ENCODE results near the gene EEA1.
"Not testable (repeated sequence)": the region's sequence is repeated elsewhere in the genome, so short reads cannot be mapped to it uniquely, and the experiment has no call there.

GRCh38 chr12:92794356-92794755 is 134.7 kb downstream of the EEA1 start:
- TF ChIP-seq CTCF (conservative IDR thresholded peaks at IDR 0.05; ENCODE audit: low read depth, low read length); EZH2 (IDR thresholded peaks at IDR 0.05; ENCODE audit: low read length, unreplicated experiment); EZH2phosphoT487 (IDR thresholded peaks at IDR 0.05; ENCODE audit: borderline replicate concordance, low read length): not testable (repeated sequence)

Data from PC-3 (cell line).